Forelimb muscle (tissue), 1 donor: ENCODE results near the gene MTPN. TPM values are rescaled to one million over a fixed set of nuclear protein-coding genes. Genes with fewer than 3 reads are reported as not detected.

Source experiments
- DNase-seq: peaks from one replicate; pipeline ENCODE4 v3.0.0-alpha.2; 2013; ENCODE audit warnings: low read depth
- polyA plus RNA-seq: library from polyadenylated mRNA; unstranded; fragments of 120-200 nt; gene quantifications from one replicate; pipeline ENCODE4 v1.2.1, GENCODE V29; 2013; ENCODE audit not compliant: insufficient read length

The MTPN gene
- polyA plus RNA-seq, 1 donor = 91.8 TPM

- no peak for DNase-seq
Observed at GRCh38 chr7:135957627-135958026, 19.5 kb downstream of the MTPN start.

DNA sequence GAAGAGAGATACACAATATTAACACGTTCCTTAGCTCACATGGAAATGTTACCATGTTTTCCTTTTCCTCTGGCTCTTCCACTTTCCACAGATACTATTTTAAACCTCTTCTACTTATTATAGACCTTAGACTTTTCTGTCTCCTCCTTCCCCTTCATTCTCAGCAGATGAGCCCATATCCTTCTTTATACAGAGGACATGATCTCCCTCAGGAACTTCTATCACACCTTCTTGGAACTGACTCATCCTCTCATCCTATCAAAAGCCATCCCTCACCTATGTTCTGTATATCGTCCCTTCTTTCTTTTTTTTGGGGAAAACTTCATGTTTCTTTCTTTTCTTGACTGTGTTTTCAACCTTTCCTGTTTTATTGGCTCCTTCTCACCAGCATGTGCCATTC lies 20.8 kb downstream of the MTPN start:
- no peak for DNase-seq

DNA sequence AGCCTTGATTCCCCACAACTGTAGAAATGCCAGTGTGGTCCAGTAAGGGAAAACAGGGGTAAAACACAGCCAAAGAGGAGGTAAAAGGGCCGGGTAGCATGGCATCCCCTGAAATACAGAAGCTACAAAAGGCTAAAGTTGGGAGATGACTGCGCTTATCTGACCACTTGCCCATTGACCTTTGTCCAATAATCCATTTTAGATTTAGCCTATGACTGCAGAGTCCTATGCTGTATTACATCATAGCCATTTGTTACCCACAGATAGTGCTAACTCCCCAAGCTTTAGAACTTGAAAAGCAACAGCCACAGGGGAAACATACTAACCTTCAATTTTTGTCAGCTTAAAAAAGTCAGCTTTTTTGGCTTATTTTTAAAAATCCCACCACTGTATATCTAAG lies 26.2 kb downstream of the MTPN start:
- DNase-seq = no peak

DNA sequence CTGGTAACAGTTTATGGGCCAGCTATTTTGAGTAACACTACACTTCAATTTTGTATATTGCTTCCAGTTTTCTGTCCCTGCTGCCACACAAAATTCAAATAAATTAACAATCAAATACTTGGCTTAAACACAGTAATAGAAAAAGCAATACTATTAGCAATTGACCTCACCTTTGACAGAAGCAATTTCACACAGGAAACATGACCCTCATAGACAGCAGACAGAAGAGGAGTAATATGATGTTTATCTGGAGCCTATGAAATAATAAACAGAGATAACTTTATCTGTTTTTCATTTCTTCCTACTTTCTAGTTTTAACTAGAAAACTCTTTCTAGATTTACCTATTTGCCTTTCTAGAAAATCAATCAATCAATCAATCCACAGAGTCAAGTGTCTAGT lies 26.7 kb downstream of the MTPN start:
- DNase-seq = no peak

- DNase-seq = no peak
Observed at GRCh38 chr7:135946289-135947055, 30.7 kb downstream of the MTPN start.

DNA sequence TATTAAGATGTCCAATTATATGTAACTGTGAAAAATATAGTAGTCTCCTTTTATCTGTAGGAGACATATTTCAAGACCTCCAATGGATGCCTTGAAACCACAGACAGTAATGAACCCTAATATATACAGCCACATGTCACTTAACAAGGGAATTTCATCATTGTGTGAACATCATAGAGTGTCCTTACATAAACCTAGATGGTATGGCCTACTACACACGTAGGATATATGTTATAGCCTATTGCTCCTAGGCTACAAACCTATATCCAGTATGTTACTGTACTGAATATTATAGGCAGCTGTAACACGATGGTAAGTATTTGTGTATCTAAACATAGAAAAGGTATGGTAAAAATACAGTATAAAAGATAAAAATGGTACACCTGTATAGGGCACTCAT lies 32.4 kb downstream of the MTPN start:
- no peak for DNase-seq

DNA sequence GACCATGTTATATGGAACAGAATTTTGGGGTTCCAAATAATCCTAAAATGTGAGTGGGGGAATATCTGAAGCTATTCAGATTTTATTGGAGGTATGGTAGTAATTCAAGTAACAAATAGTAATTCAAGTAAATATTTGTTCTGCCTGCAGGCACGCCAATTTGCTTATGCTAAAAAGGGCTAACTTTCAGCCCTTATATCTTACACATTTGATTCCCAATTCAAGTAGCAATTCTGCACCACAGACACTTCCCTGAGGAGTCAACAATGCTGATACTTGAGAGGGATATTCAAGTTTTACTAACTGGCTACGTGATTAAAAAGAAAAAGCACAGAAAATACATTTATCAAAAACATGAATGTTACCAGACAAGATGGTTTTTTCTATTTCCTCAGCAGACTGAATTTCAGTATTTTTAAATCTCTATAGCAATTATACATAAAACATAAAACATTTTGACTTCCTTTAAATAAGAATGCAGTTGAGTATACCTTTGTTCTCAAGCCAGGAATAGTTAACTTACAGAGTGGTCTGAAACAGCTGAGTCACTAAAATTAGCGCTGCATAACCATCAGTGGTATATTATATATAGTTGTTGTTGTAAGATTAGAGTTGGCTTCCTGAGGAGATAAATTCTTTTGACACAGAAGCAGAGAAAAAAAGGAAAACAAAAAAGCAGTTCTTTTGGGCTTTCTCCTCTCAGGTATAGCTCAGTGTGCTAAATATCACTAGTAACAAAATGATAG lies 33.9 kb downstream of the MTPN start:
- no peak for DNase-seq

DNA sequence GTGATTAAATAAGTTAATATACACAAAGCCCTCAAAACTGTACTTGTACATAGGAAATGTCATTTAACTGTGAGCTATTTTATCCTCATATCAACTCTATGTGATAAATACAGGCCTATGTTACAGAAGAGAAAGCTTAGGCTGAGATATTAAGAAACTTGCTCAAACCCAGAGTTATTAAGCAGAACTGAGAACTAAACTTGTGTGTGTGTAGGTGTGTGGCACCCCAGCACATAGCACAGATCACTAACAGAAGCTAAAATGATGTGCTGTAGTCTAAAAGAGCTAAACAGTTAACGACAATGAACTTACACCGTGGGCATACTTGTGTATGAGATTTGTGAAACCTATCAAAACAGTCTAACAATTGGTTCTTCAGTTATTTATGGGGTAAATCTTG lies 34.5 kb downstream of the MTPN start:
- DNase-seq = no peak

- DNase-seq = no peak
Observed at GRCh38 chr7:135940077-135941075, 36.8 kb downstream of the MTPN start.

DNA sequence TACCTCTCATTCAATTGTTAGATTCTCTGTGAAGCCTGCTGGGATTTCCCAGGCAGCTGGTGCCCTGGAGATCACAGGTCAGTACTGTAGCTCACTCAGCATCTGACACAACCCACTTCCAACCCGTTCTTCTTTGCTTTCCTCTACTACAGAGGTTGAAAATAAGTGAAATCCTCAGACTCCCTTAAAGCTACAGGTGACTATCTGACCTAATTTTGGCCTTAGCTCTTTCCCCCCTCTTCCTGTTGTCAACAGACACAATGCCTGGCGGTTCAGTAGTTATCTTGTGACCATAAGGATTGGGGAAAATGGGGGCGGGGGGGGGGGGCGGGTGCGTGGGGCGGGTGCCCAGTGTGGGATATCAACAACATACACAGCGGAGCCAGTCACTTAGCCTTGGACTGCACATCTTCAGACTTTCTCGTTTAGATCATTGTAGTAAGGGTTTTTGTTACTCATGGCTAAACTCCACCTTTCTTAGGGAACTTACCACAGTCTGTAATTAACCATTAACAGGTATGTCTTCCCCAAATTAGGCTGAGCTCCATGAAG lies 37.8 kb downstream of the MTPN start:
- DNase-seq = no peak

- DNase-seq = no peak
Observed at GRCh38 chr7:135938563-135938962, 38.6 kb downstream of the MTPN start.

GRCh38 chr7:135938086-135938485 lies 39.1 kb downstream of the MTPN start:
- DNase-seq = no peak

- no peak for DNase-seq
Observed at GRCh38 chr7:135936497-135937217, 40.5 kb downstream of the MTPN start.

- no peak for DNase-seq
Observed at GRCh38 chr7:135934651-135935050, 42.5 kb downstream of the MTPN start.

GRCh38 chr7:135933509-135934188 lies 43.5 kb downstream of the MTPN start:
- no peak for DNase-seq

DNA sequence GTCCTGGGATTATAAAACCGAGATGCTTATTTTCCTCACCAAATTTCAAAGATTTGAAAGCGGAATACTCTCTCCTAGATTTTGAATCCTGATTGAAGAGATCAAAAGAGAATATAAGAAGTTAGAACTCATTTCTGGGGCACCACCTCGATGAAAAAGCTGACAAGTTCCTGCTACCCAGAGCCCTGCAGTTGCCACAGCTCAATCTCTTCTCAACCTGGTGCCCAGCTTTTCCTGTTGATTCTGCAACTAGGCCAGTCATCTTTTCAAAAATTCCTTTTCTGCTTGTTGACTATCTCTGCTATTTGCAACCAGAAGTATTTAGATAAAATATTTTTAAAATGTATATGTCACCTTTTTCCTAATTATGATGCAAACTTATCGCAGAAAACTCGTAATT lies 45.0 kb downstream of the MTPN start:
- no peak for DNase-seq

DNA sequence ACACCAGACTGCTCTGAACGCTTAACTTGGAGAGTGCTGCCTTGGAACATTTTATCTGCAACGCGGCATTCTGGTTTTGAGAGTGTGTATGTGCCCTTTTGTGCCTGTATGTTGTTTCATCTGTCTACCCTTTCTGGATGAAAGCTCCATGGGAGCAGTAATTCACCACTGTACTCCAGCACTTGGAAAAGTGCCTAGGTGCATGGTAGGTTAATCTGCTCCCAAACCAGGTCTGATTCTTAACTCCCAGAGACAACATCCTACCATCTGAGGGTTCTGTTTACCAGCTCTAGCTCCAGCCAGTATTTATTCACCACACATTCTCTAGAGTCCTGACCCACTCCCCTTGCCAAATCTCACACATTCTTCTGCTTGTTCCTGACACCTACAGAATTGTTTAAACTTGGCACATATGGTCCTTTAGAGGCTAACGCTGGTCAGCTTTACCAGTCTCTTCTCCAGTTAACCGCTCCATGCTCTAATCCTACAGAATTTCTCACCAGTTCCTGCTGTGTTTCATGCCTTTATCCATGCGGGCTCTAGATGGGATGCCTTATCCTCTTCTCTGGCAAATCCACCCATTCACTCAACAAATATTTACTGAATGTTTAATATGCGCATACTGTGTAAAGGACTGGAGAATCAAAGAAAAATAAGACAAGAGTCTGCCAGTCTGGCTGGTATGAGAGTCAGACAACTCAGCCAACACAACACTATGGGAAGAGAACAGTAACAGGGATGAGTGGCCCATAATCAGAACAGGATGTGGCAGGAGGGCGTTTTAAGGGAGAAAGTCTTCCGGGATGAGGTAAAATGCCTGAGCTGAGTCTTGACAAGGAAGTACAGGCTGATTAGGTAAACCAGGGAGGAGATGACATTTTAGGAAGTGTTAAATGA lies 46.3 kb downstream of the MTPN start:
- DNase-seq = no peak

DNA sequence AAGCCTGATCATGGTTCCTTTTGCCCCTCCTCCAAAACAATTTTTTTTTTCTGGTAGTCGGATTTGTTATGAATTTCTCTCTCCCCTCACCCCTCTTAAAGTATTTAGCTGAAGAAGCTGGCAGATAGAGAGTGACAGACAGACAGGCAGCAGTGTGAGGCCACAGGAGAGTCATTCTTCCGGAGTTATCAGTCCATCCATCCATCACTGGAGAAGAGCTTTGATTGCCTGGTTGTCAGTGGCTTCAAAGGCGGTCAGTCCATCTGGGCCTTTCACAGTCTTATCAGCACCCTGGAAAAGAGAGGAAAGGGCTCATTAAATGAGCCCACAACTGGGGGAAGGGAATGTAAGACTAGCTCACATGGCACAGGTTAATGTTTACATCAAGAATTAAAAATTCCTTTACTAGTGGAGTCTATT lies 47.4 kb downstream of the MTPN start:
- no peak for DNase-seq

GRCh38 chr7:135929249-135929648 lies 47.9 kb downstream of the MTPN start:
- DNase-seq = no peak
